CD1c-positive myeloid dendritic cell (primary cell): Measurements from ENCODE around the gene SORBS2.

Source experiments
- DNase-seq: peaks from one replicate; pipeline ENCODE4 v3.0.0-alpha.2; 2016; ENCODE audit errors: extremely low spot score

The SORBS2 gene

GRCh38 chr4:185554365-185555126 is 257.4 kb downstream of the SORBS2 start:
- no peak for DNase-seq

GRCh38 chr4:185552254-185552653 is 259.7 kb downstream of the SORBS2 start:
- DNase-seq = no peak

- DNase-seq = no peak
Measured at GRCh38 chr4:185550933-185551332, 261.1 kb downstream of the SORBS2 start.

GRCh38 chr4:185549095-185549639 is 262.8 kb downstream of the SORBS2 start:
- DNase-seq = no peak

GRCh38 chr4:185548587-185548986 is 263.4 kb downstream of the SORBS2 start:
- DNase-seq = no peak

GRCh38 chr4:185546335-185546734 is 265.7 kb downstream of the SORBS2 start:
- DNase-seq = no peak

GRCh38 chr4:185542626-185543315 is 269.2 kb downstream of the SORBS2 start:
- no peak for DNase-seq

GRCh38 chr4:185541251-185541727 is 270.7 kb downstream of the SORBS2 start:
- DNase-seq = no peak

GRCh38 chr4:185540487-185541120 is 271.4 kb downstream of the SORBS2 start:
- DNase-seq = no peak

GRCh38 chr4:185540040-185540439 is 272.0 kb downstream of the SORBS2 start:
- no peak for DNase-seq

GRCh38 chr4:185538806-185539205 is 273.2 kb downstream of the SORBS2 start:
- no peak for DNase-seq

GRCh38 chr4:185536411-185536709 is 275.6 kb downstream of the SORBS2 start:
- DNase-seq = no peak

GRCh38 chr4:185535612-185536410 is 276.2 kb downstream of the SORBS2 start:
- no peak for DNase-seq
